Neuronal stem cell (in vitro differentiated cells): ENCODE data around the gene GALR2.

Experiments used
- DNase-seq: peaks from one replicate; pipeline ENCODE4 v3.0.0-alpha.2; 2013; ENCODE audit warnings: low spot score
- H2AFZ ChIP-seq: one replicate; pipeline ENCODE4 v1.6.1; 2013; ENCODE audit warnings: mild to moderate bottlenecking, low read length, inconsistent platforms
- H2AK5ac ChIP-seq: 2 replicates; pipeline ENCODE4 v1.6.1; 2013; ENCODE audit warnings: low read depth, mild to moderate bottlenecking, inconsistent platforms, low read length, moderate library complexity, mixed read lengths
- H2BK120ac ChIP-seq: 2 replicates; pipeline ENCODE4 v1.6.1; 2013; ENCODE audit warnings: low read depth, mild to moderate bottlenecking, inconsistent platforms, low read length, moderate library complexity, mixed read lengths
- H2BK12ac ChIP-seq: one replicate; pipeline ENCODE4 v1.6.1; 2013; ENCODE audit warnings: low read length, inconsistent platforms
- H2BK15ac ChIP-seq: 2 replicates; pipeline ENCODE4 v1.6.1; 2013; ENCODE audit warnings: mild to moderate bottlenecking, low read length, inconsistent platforms, mixed read lengths
- H2BK5ac ChIP-seq: one replicate; pipeline ENCODE4 v1.6.1; 2013; ENCODE audit warnings: inconsistent platforms, mild to moderate bottlenecking, low read length, moderate library complexity
- H3K14ac ChIP-seq: one replicate; pipeline ENCODE4 v1.6.1; 2013; ENCODE audit warnings: low read length, inconsistent platforms
- H3K18ac ChIP-seq: 2 replicates; pipeline ENCODE4 v1.6.1; 2013; ENCODE audit warnings: low read length, inconsistent platforms
- H3K23ac ChIP-seq: 2 replicates; pipeline ENCODE4 v1.6.1; 2013; ENCODE audit warnings: low read depth, mild to moderate bottlenecking, mixed read lengths, low read length, inconsistent platforms; ENCODE audit not compliant: poor library complexity
- H3K27ac ChIP-seq: replicated peaks from 3 replicates; pipeline ENCODE4 v1.5.1; 2013; ENCODE audit warnings: low read length, inconsistent platforms
- H3K27me3 ChIP-seq, 3 experiments: 2 replicates each; pipeline ENCODE4 v1.6.1; 2013; ENCODE audit warnings: low read length in 3 of 3, mild to moderate bottlenecking in 2 of 3, inconsistent platforms in 1 of 3, low read depth in 1 of 3, mixed read lengths in 1 of 3, moderate library complexity in 1 of 3; ENCODE audit not compliant: control insufficient read depth in 3 of 3, insufficient read depth in 3 of 3
- H3K36me3 ChIP-seq, 2 donors: replicated peaks in 1 of 2; 2 replicates each; pipeline ENCODE4 v1.6.1; 2013; ENCODE audit warnings: low read length in 2 of 2; ENCODE audit not compliant: control insufficient read depth in 2 of 2, insufficient read depth in 2 of 2
- H3K4ac ChIP-seq: 2 replicates; pipeline ENCODE4 v1.6.1; 2013; ENCODE audit warnings: inconsistent platforms, mild to moderate bottlenecking, low read length, moderate library complexity
- H3K4me1 ChIP-seq, 2 donors: 1 replicate in 1 of 2; 2 replicates in 1 of 2; pipeline ENCODE4 v1.6.1; 2013; ENCODE audit warnings: low read length in 2 of 2, low read depth in 1 of 2; ENCODE audit not compliant: control insufficient read depth in 2 of 2, insufficient read depth in 1 of 2
- H3K4me2 ChIP-seq: one replicate; pipeline ENCODE4 v1.6.1; 2013; ENCODE audit warnings: mild to moderate bottlenecking, low read length, inconsistent platforms; ENCODE audit not compliant: insufficient read depth, poor library complexity, severe bottlenecking
- H3K4me3 ChIP-seq, 2 donors: 2 replicates each; pipeline ENCODE4 v1.5.1; 2013; ENCODE audit warnings: low read length in 2 of 2, mild to moderate bottlenecking in 2 of 2, inconsistent platforms in 1 of 2, moderate library complexity in 1 of 2
- H3K79me1 ChIP-seq: one replicate; pipeline ENCODE4 v1.6.1; 2013; ENCODE audit warnings: low read depth, mild to moderate bottlenecking, inconsistent platforms, low read length, moderate library complexity
- H3K9ac ChIP-seq: one replicate; pipeline ENCODE4 v1.6.1; 2013; ENCODE audit warnings: mild to moderate bottlenecking, low read depth, low read length, inconsistent platforms; ENCODE audit not compliant: poor library complexity
- H3K9me3 ChIP-seq, 2 donors: replicated peaks in 1 of 2; 2 replicates each; pipeline versions ENCODE3 to v1.6.1; 2013; ENCODE audit warnings: low read length in 2 of 2, mild to moderate bottlenecking in 2 of 2, inconsistent platforms in 1 of 2, low read depth in 1 of 2, mixed read lengths in 1 of 2, moderate library complexity in 1 of 2; ENCODE audit not compliant: control insufficient read depth in 2 of 2, insufficient read depth in 1 of 2
- H4K8ac ChIP-seq: one replicate; pipeline ENCODE4 v1.6.1; 2013; ENCODE audit warnings: low read depth, mild to moderate bottlenecking, inconsistent platforms, low read length, moderate library complexity
- H4K91ac ChIP-seq: one replicate; pipeline ENCODE4 v1.6.1; 2013; ENCODE audit warnings: low read length, low read depth, mild to moderate bottlenecking, inconsistent platforms; ENCODE audit not compliant: poor library complexity
- WGBS, 2 donors: extraction: QIAGEN DNeasy Blood & Tissue Kit; methylation state at CpG; one replicate each; pipeline ENCODE4 v1.1.7; 2013; ENCODE audit warnings: missing lambda C conversion rate in 2 of 2, mixed read lengths in 1 of 2; ENCODE audit not compliant: insufficient read length in 2 of 2, insufficient replicate concordance in 1 of 2; ENCODE audit errors: extremely low coverage in 2 of 2; 5-methylcytosine and 5-hydroxymethylcytosine counted together

Gene GALR2

DNA sequence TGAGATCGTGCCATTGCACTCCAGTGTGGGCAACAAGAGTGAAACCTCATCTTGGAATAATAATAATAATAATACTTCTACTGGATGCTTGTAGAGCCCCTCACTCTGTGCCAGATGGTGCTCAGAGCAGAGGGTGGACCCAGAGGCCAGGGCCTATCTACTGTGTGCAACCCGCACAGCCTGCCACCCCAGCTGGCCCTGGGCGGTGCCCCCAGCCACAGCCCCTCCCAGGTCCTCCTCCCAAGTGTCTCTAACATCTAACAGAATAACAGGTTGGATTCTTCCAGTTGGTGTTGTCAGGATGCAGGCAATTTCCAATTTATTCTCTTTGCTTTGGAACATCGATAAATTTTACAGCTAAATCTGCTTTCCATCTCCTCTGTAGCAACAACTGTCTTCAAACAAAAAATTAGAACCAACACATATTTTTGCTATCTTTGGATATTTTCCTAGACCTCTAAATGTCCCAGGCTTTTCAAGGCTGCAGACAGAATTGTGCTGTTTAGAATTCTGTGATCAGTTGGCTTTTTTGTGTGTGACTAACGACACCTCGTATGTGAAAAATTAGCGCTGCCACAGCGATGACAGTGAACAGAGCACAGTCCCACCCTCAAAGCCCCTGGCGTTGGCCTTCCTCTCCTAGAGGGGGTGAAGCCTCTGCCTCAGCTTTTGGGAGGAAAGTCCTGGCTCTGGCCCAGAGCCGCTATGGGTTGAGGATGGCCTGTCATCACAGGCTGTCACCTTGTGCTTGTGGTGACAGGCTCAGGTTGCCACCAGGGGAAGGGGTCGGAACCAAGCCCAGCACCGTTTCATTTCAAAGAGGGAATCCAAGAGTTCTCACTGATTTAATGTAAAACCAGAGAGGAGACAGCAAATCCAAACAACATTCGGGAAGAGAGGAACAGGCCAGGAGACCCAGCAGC is 39.9 kb upstream of the GALR2 start:
- peaks cover 0 to 19% of the 10 kb centered on the region in 2 donors for H3K9me3 ChIP-seq
- peaks cover 7 to 31% of the 10 kb centered on the region in 2 donors for H3K36me3 ChIP-seq
- H2BK12ac ChIP-seq: no peak overlapping the region
- no peak overlapping the region for H3K18ac ChIP-seq
- H3K9ac ChIP-seq: peak overlapping the region; percentile 36
- H4K8ac ChIP-seq: no peak overlapping the region
- no peak overlapping the region for H3K27ac ChIP-seq
- H2AFZ ChIP-seq: no peak overlapping the region
- H4K91ac ChIP-seq: no peak overlapping the region
- H3K4me1 ChIP-seq: peaks cover 2 to 9% of the 10 kb centered on the region in 2 donors
- H3K23ac ChIP-seq: no peak overlapping the region
- H3K14ac ChIP-seq: no peak overlapping the region
- H3K27me3 ChIP-seq: no peaks in the 10 kb centered on the region
- no CpG with 5 or more reads among the region's 13 CpGs for WGBS, 2 donors
- no peaks in the 10 kb centered on the region for H3K79me1 ChIP-seq
- no peak overlapping the region for H3K4ac ChIP-seq
- H3K4me2 ChIP-seq: no peak overlapping the region
- H2AK5ac ChIP-seq: no peak overlapping the region
- no peak overlapping the region for H2BK120ac ChIP-seq
- H2BK5ac ChIP-seq: no peak overlapping the region
- no peak for DNase-seq
- no peak overlapping the region for H3K4me3 ChIP-seq
- H2BK15ac ChIP-seq: no peak overlapping the region

DNA sequence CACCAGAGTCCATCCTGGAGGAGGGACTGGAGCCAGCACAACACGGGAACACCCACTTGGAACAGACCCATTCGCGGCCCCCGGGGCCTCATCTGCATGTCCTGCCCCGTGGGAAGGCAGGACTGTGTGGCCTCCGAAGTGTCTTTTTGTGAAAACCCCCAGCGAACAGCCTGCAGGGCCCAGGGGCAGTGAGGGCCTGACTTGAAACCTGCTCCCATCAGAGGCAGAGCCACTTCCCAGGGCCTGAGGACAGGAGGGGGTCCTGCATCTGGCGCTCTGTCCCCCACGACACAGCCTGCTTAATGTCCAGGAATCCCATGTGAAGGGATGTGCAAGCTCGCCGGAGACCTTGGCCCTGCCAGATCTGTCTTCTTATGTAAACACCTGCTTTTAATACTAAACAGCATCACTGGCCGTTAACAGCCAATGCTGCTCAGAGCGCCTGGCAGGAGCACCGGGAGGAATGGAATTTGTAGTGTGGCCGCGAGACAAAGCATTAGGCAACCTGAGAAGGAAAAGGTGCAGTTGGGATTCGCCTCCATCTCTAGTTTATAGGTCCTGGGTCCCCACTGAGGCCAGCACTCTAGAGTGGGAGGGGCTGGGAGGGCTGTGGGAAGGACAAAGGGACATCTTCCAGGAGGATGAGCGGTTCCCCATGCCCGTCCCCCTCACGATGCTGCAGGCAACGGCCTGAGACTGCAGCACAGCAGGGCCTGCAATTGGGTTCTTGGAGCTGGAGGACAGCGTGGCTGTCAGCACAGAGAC is 37.9 kb upstream of the GALR2 start:
- no peak overlapping the region for H3K14ac ChIP-seq
- H2BK12ac ChIP-seq: no peak overlapping the region
- peaks cover 0 to 8% of the 10 kb centered on the region in 2 donors for H3K4me1 ChIP-seq
- H3K4me2 ChIP-seq: no peak overlapping the region
- no peak overlapping the region for H3K4me3 ChIP-seq
- H3K4ac ChIP-seq: no peak overlapping the region
- no peak overlapping the region for H2AFZ ChIP-seq
- no peaks in the 10 kb centered on the region for H3K79me1 ChIP-seq
- H2BK5ac ChIP-seq: no peak overlapping the region
- peaks cover 25 to 51% of the 10 kb centered on the region in 2 donors for H3K36me3 ChIP-seq
- H3K27ac ChIP-seq: no peak overlapping the region
- no peak overlapping the region for H2AK5ac ChIP-seq
- H2BK120ac ChIP-seq: no peak overlapping the region
- H3K18ac ChIP-seq: peak overlapping the region; percentile 68
- no peak overlapping the region for H4K8ac ChIP-seq
- DNase-seq: no peak
- H4K91ac ChIP-seq: no peak overlapping the region
- peak overlapping the region; percentile 68 for H3K9ac ChIP-seq
- no peaks in the 10 kb centered on the region for H3K27me3 ChIP-seq
- peak overlapping the region; percentile 2 for H2BK15ac ChIP-seq
- peak overlapping the region; percentile 75 for H3K23ac ChIP-seq
- H3K9me3 ChIP-seq: peaks cover 0 to 19% of the 10 kb centered on the region in 2 donors
- no CpG with 5 or more reads among the region's 22 CpGs for WGBS, 2 donors

DNA sequence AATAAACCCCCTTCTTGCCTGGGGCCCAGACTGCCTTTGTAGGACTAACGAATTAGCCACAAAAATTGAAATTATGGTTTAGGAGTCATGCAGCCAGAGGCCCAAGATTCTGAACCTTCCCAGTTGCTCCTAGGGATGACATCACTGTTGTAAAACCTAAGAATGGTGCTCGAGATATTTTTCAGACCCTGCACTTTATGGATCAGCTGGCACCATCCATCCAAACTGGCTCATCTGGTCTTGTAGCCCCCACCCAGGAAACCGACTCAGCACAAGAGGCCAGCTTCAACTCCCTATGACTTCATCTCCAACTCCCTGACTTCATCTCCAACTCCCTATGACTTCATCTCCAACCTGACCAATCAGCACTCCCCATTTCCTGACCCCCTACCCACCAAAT is 36.5 kb upstream of the GALR2 start:
- DNase-seq: no peak
- Histone ChIP-seq H3K27ac (no peak overlapping the region), H2BK5ac (no peak overlapping the region), H3K79me1 (no peaks in the 10 kb centered on the region), H3K4me3 (no peak overlapping the region), H3K4me2 (no peak overlapping the region), H3K36me3 (peaks cover 28 to 63% of the 10 kb centered on the region in 2 donors), H3K14ac (no peak overlapping the region), H2BK120ac (no peak overlapping the region), H4K8ac (no peak overlapping the region), H3K18ac (no peak overlapping the region), H2BK12ac (no peak overlapping the region), H3K4me1 (peaks cover 0 to 8% of the 10 kb centered on the region in 2 donors), H3K27me3 (no peaks in the 10 kb centered on the region), H2BK15ac (no peak overlapping the region), H3K9ac (no peak overlapping the region), H3K23ac (no peak overlapping the region), H4K91ac (no peak overlapping the region), H2AK5ac (no peak overlapping the region), H2AFZ (no peak overlapping the region), H3K4ac (no peak overlapping the region), H3K9me3 (peaks cover 0 to 8% of the 10 kb centered on the region in 2 donors)
- WGBS, 2 donors: no CpG with 5 or more reads among the region's 3 CpGs

DNA sequence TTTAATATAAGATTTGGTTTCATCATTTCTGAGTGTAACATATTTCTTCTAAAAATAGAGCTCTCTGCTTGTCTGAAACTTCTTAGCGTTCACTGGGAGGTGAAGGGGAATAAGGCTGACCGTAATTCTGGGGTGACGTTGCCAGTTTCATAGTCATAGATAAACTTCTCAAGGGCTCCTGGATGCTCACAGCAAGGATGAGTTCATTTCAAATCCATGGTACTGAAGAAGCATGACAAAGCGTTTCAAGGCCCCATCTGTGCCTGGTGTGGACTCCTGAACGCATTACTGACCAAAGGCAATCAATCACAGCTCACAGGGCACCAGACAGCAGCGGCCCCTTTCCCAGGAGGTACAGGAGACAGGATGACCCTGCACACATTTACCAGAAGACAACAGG is 35.5 kb upstream of the GALR2 start:
- no peak overlapping the region for H3K23ac ChIP-seq
- no peak overlapping the region for H4K91ac ChIP-seq
- H2BK120ac ChIP-seq: no peak overlapping the region
- H3K4me2 ChIP-seq: no peak overlapping the region
- no peak overlapping the region for H2BK15ac ChIP-seq
- peak overlapping the region; percentile 12 for H3K27ac ChIP-seq
- no peak overlapping the region for H3K14ac ChIP-seq
- no peak overlapping the region for H3K4ac ChIP-seq
- no peaks in the 10 kb centered on the region for H3K79me1 ChIP-seq
- H3K4me3 ChIP-seq: no peak overlapping the region
- no peak overlapping the region for H2AFZ ChIP-seq
- no CpG with 5 or more reads among the region's 6 CpGs for WGBS, 2 donors
- H3K9ac ChIP-seq: no peak overlapping the region
- no peaks in the 10 kb centered on the region for H3K27me3 ChIP-seq
- H2BK12ac ChIP-seq: no peak overlapping the region
- DNase-seq: no peak
- H3K18ac ChIP-seq: no peak overlapping the region
- no peak overlapping the region for H2BK5ac ChIP-seq
- H3K9me3 ChIP-seq: no peaks in the 10 kb centered on the region
- H3K4me1 ChIP-seq: peaks cover 0 to 8% of the 10 kb centered on the region in 2 donors
- H4K8ac ChIP-seq: no peak overlapping the region
- peaks cover 38 to 74% of the 10 kb centered on the region in 2 donors for H3K36me3 ChIP-seq
- H2AK5ac ChIP-seq: no peak overlapping the region
